Mesenchymal stem cell (in vitro differentiated cells and primary cell): Measurements from ENCODE around the gene SPSB3.

Experiments used
- DNase-seq: peaks from one replicate; pipeline ENCODE4 v3.0.0-alpha.2; 2013
- H2AFZ ChIP-seq: one replicate; pipeline ENCODE4 v1.6.1; 2013; ENCODE audit warnings: low read depth, mild to moderate bottlenecking, control low read depth, inconsistent platforms, low read length, moderate library complexity
- H2AK5ac ChIP-seq: 2 replicates; pipeline ENCODE4 v1.6.1; 2013; ENCODE audit warnings: low read length, moderate library complexity, mild to moderate bottlenecking, inconsistent platforms; ENCODE audit not compliant: severe bottlenecking
- H2BK120ac ChIP-seq: one replicate; pipeline ENCODE4 v1.6.1; 2013; ENCODE audit warnings: low read depth, mild to moderate bottlenecking, inconsistent platforms, low read length, moderate library complexity
- H2BK12ac ChIP-seq, 2 experiments: one replicate each; pipeline ENCODE4 v1.6.1; 2013; ENCODE audit warnings: inconsistent platforms in 2 of 2, low read length in 2 of 2, mild to moderate bottlenecking in 2 of 2, moderate library complexity in 2 of 2, control low read depth in 1 of 2
- H2BK15ac ChIP-seq: one replicate; pipeline ENCODE4 v1.6.1; 2013; ENCODE audit warnings: mild to moderate bottlenecking, low read depth, inconsistent platforms; ENCODE audit not compliant: poor library complexity, severe bottlenecking
- H2BK5ac ChIP-seq: 2 replicates; pipeline ENCODE4 v1.6.1; 2013; ENCODE audit warnings: low read depth, mild to moderate bottlenecking, low read length, control low read depth, inconsistent platforms; ENCODE audit not compliant: poor library complexity, severe bottlenecking
- H3K14ac ChIP-seq, 2 experiments: one replicate each; pipeline ENCODE4 v1.6.1; 2013; ENCODE audit warnings: inconsistent platforms in 2 of 2, low read length in 2 of 2, control low read depth in 1 of 2, mild to moderate bottlenecking in 1 of 2, moderate library complexity in 1 of 2
- H3K18ac ChIP-seq, 2 experiments: one replicate each; pipeline ENCODE4 v1.6.1; 2013; ENCODE audit warnings: inconsistent platforms in 2 of 2, low read length in 2 of 2, control low read depth in 1 of 2, low read depth in 1 of 2, mild to moderate bottlenecking in 1 of 2
- H3K23ac ChIP-seq, 2 experiments: one replicate each; pipeline ENCODE4 v1.6.1; 2013; ENCODE audit warnings: inconsistent platforms in 2 of 2, low read length in 2 of 2, mild to moderate bottlenecking in 2 of 2, moderate library complexity in 2 of 2, control low read depth in 1 of 2
- H3K27ac ChIP-seq: 2 replicates; pipeline ENCODE4 v1.5.1; 2013; ENCODE audit warnings: mild to moderate bottlenecking, moderate library complexity, low read length, control low read depth, inconsistent platforms; ENCODE audit not compliant: poor library complexity, severe bottlenecking
- H3K27me3 ChIP-seq, 2 experiments: 2 replicates each; pipeline versions ENCODE4 v1.6.1 to v1.7.0; 2013; ENCODE audit warnings: low read length in 2 of 2, mild to moderate bottlenecking in 2 of 2, moderate library complexity in 2 of 2, control low read depth in 1 of 2, inconsistent platforms in 1 of 2; ENCODE audit not compliant: control insufficient read depth in 1 of 2, insufficient read depth in 1 of 2
- H3K36me3 ChIP-seq, 2 experiments: 2 replicates each; pipeline versions ENCODE4 v1.6.1 to v1.7.0; 2013; ENCODE audit warnings: low read length in 2 of 2, control low read depth in 1 of 2, inconsistent platforms in 1 of 2, low read depth in 1 of 2, mild to moderate bottlenecking in 1 of 2; ENCODE audit not compliant: insufficient read depth in 2 of 2, control insufficient read depth in 1 of 2
- H3K4ac ChIP-seq, 2 experiments: one replicate each; pipeline ENCODE4 v1.6.1; 2013; ENCODE audit warnings: inconsistent platforms in 2 of 2, low read length in 2 of 2, mild to moderate bottlenecking in 2 of 2, moderate library complexity in 2 of 2, control low read depth in 1 of 2, low read depth in 1 of 2
- H3K4me1 ChIP-seq: 2 replicates; pipeline ENCODE4 v1.6.1; 2013; ENCODE audit warnings: low read depth, low read length, control low read depth; ENCODE audit not compliant: control insufficient read depth, insufficient read depth
- H3K4me2 ChIP-seq: 2 replicates; pipeline ENCODE4 v1.6.1; 2013; ENCODE audit warnings: low read length, mild to moderate bottlenecking, inconsistent platforms; ENCODE audit not compliant: poor library complexity, severe bottlenecking
- H3K4me3 ChIP-seq, 2 experiments: 2 replicates each; pipeline versions ENCODE4 v1.5.1 to v1.7.0; 2013; ENCODE audit warnings: low read length in 2 of 2, mild to moderate bottlenecking in 2 of 2, control low read depth in 1 of 2, low read depth in 1 of 2; ENCODE audit not compliant: insufficient read depth in 1 of 2
- H3K79me1 ChIP-seq: replicated peaks from 2 replicates; pipeline ENCODE4 v1.6.1; 2013; ENCODE audit warnings: mild to moderate bottlenecking, control low read depth, low read length, inconsistent platforms; ENCODE audit not compliant: poor library complexity, severe bottlenecking
- H3K9ac ChIP-seq: 2 replicates; pipeline ENCODE4 v1.7.0; 2013; ENCODE audit warnings: mild to moderate bottlenecking, low read length, moderate library complexity
- H3K9me3 ChIP-seq: 2 replicates; pipeline ENCODE4 v1.7.0; 2013; ENCODE audit warnings: mild to moderate bottlenecking, low read length; ENCODE audit not compliant: control insufficient read depth
- H4K8ac ChIP-seq: one replicate; pipeline ENCODE4 v1.6.1; 2013; ENCODE audit warnings: inconsistent platforms, mild to moderate bottlenecking, low read length, moderate library complexity
- H4K91ac ChIP-seq: one replicate; pipeline ENCODE4 v1.6.1; 2013; ENCODE audit warnings: mild to moderate bottlenecking, low read length, inconsistent platforms
- WGBS: methylation state at CpG from one replicate; pipeline ENCODE4 v1.1.7; 2013; ENCODE audit warnings: mixed read lengths; 5-methylcytosine and 5-hydroxymethylcytosine counted together

The SPSB3 gene

GRCh38 chr16:1785846-1786170, 3.4 kb upstream of the SPSB3 start:
- Histone ChIP-seq H2BK15ac (no peak overlapping the region), H3K4ac (no peak overlapping the region), H2AK5ac (no peak overlapping the region), H3K4me2 (no peak overlapping the region), H3K18ac (no peak overlapping the region), H3K4me1 (peaks cover 15% of the 10 kb centered on the region), H3K79me1 (peaks cover 46% of the 10 kb centered on the region), H2AFZ (no peak overlapping the region), H4K8ac (no peak overlapping the region), H3K9ac (no peak overlapping the region), H4K91ac (no peak overlapping the region), H3K36me3 (peaks cover 24 to 64% of the 10 kb centered on the region in 2 experiments), H3K27ac (no peak overlapping the region), H3K27me3 (no peaks in the 10 kb centered on the region), H3K9me3 (no peaks in the 10 kb centered on the region), H2BK12ac (no peak overlapping the region), H3K14ac (no peak overlapping the region), H3K4me3 (no peak overlapping the region), H2BK5ac (no peak overlapping the region), H3K23ac (no peak overlapping the region), H2BK120ac (no peak overlapping the region)
- 95% methylated on average over 14 of the region's 14 CpGs for WGBS
- no peak for DNase-seq

GRCh38 chr16:1784977-1785845, 2.8 kb upstream of the SPSB3 start:
- Histone ChIP-seq H2BK120ac (no peak overlapping the region), H3K4me3 (no peak overlapping the region), H3K23ac (no peak overlapping the region), H3K4me2 (no peak overlapping the region), H3K27me3 (no peaks in the 10 kb centered on the region), H3K9ac (no peak overlapping the region), H2BK12ac (no peak overlapping the region), H3K79me1 (peaks cover 45% of the 10 kb centered on the region), H3K14ac (no peak overlapping the region), H2AFZ (no peak overlapping the region), H3K27ac (no peak overlapping the region), H2BK5ac (no peak overlapping the region), H3K36me3 (peaks cover 30 to 62% of the 10 kb centered on the region in 2 experiments), H2AK5ac (no peak overlapping the region), H3K4ac (no peak overlapping the region), H4K91ac (no peak overlapping the region), H2BK15ac (no peak overlapping the region), H4K8ac (no peak overlapping the region), H3K18ac (no peak overlapping the region), H3K4me1 (peaks cover 15% of the 10 kb centered on the region), H3K9me3 (no peaks in the 10 kb centered on the region)
- DNase-seq: no peak
- 95% methylated on average over 23 of the region's 26 CpGs for WGBS

DNA sequence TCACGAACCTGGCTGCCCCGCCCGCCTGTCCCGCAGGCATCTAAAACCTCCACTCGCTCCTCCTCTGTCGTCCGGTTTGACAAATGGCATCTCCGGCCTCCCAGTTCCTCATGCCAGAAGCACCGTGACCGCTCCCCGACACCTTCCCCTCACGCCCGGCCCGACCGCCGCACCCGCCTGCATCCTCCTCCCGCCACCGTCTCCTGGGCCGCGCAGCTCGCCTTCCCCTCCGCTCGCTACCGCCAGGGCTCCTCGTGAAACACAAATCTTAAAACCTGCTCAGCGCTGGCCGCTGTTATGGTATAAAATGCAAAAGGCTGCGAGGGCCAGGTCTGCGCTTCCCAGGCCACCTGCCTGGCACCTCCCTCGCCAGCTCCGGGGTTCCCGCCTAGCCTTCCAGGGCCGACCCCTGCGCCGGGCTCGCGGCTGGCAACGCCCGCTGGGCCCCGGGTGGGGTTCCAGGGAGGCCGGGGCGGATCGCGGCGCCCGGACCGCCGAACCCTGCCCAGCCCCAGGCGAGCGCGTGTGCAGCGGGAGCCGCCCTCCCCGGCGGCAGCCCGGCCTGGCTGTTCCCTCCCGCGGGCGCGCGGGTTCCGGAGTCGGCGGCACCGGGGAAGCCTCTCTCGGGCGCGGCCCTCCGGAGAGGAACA, 488 bp downstream of the SPSB3 start:
- Histone ChIP-seq H3K4ac (peak overlapping the region; percentile 28 to 32), H3K18ac (peak overlapping the region; percentile 33 to 46), H3K27ac (no peak overlapping the region), H3K9ac (peak overlapping the region; percentile 85), H3K4me2 (peak overlapping the region; percentile 68), H3K27me3 (no peaks in the 10 kb centered on the region), H3K4me1 (peaks cover 42% of the 10 kb centered on the region), H2BK12ac (no peak overlapping the region), H2BK5ac (no peak overlapping the region), H2BK15ac (no peak overlapping the region), H3K79me1 (peaks cover 40% of the 10 kb centered on the region), H4K91ac (no peak overlapping the region), H2AK5ac (no peak overlapping the region), H2BK120ac (no peak overlapping the region), H3K36me3 (peaks cover 40 to 63% of the 10 kb centered on the region in 2 experiments), H3K9me3 (no peaks in the 10 kb centered on the region), H3K23ac (no peak overlapping the region), H3K14ac (no peak overlapping the region), H4K8ac (no peak overlapping the region), H2AFZ (peak overlapping the region; percentile 19), H3K4me3 (peak overlapping the region; percentile 81 to 87)
- WGBS: 2% methylated on average over 59 of the region's 70 CpGs
- DNase-seq: peak; percentile 41

GRCh38 chr16:1781254-1781653, 1.1 kb downstream of the SPSB3 start:
- peaks cover 42 to 63% of the 10 kb centered on the region in 2 experiments for H3K36me3 ChIP-seq

More at GRCh38 chr16:1781254-1781653, 1.1 kb downstream of the SPSB3 start:
- Histone ChIP-seq H2AFZ (no peak overlapping the region), H3K9ac (peak overlapping the region; percentile 85), H3K4me2 (peak overlapping the region; percentile 68), H3K4me3 (peak overlapping the region; percentile 81 to 87), H3K23ac (no peak overlapping the region), H3K9me3 (no peaks in the 10 kb centered on the region), H2BK12ac (no peak overlapping the region), H3K14ac (no peak overlapping the region), H4K8ac (no peak overlapping the region), H3K27me3 (no peaks in the 10 kb centered on the region), H2BK5ac (no peak overlapping the region), H2AK5ac (no peak overlapping the region), H2BK15ac (no peak overlapping the region), H3K79me1 (peaks cover 36% of the 10 kb centered on the region), H3K4me1 (peaks cover 40% of the 10 kb centered on the region), H4K91ac (no peak overlapping the region), H3K4ac (no peak overlapping the region), H3K18ac (no peak overlapping the region), H3K27ac (no peak overlapping the region), H2BK120ac (no peak overlapping the region)
- WGBS: 81% methylated on average over 20 of the region's 20 CpGs
- no peak for DNase-seq
